Lower lobe of right lung (tissue), 2 donors: Measurements from ENCODE around the gene ENTR1. TPM values are rescaled to one million over a fixed set of nuclear protein-coding genes. Genes with fewer than 3 reads are reported as not detected.

Experiments
- ATAC-seq, 2 donors: fragments of 200-7000 bp; cut with Tn5 transposase; one replicate each; pipeline ENCODE4 v1.9.1; 2020 to 2022; ENCODE audit warnings: mild to moderate bottlenecking in 2 of 2, moderate library complexity in 2 of 2
- DNase-seq: peaks from one replicate; pipeline ENCODE4 v3.0.0-alpha.2; 2020
- H3K27ac ChIP-seq: fragments of 200-600 bp; one replicate; pipeline ENCODE4 v1.8.0; 2022
- H3K27me3 ChIP-seq: fragments of 200-600 bp; one replicate; pipeline ENCODE4 v1.8.0; 2022; ENCODE audit warnings: low read depth
- H3K36me3 ChIP-seq: fragments of 200-600 bp; one replicate; pipeline ENCODE4 v1.8.0; 2022; ENCODE audit warnings: mild to moderate bottlenecking
- H3K4me1 ChIP-seq: fragments of 200-600 bp; one replicate; pipeline ENCODE4 v1.8.0; 2022
- H3K4me3 ChIP-seq: fragments of 200-600 bp; one replicate; pipeline ENCODE4 v1.8.0; 2022; ENCODE audit warnings: mild to moderate bottlenecking
- H3K9me3 ChIP-seq: fragments of 200-600 bp; one replicate; pipeline ENCODE4 v1.8.0; 2022
- CTCF ChIP-seq: fragments of 200-600 bp; IDR thresholded peaks from one replicate; pipeline ENCODE4 v1.8.0; 2022; ENCODE audit warnings: antibody characterized with exemption, mild to moderate bottlenecking
- intact Hi-C: fragments of 100-400 bp; cut with DNase I; formaldehyde crosslinking; loops from one replicate; pipeline ENCODE4 v1.11.0; 2022
- total RNA-seq: library from RNA; stranded (reverse); fragmentation: NEBNext Ultra II Directional; extraction: Animal tissue kit (Norgen Biotek cat#: 25700); gene quantifications from one replicate; pipeline ENCODE4 v1.2.1, GENCODE V29; 2021
- donor health status: DM: no; HTN: yes; CAD: no; lungs with severe emphysema.

The ENTR1 gene
- total RNA-seq, 1 donor from 2014 or later, result 34.3 TPM

GRCh38 chr9:136405481-136405880 lies 4.9 kb downstream of the ENTR1 start:
- H3K4me1 ChIP-seq, result peaks cover 19% of the 10 kb centered on the region
- no peak for ATAC-seq
- intact Hi-C loops, result no loop called here
- H3K27ac ChIP-seq, result no peak overlapping the region
- TF ChIP-seq CTCF, result no peak
- H3K4me3 ChIP-seq, result no peak overlapping the region
- H3K9me3 ChIP-seq, result no peaks in the 10 kb centered on the region
- H3K36me3 ChIP-seq, result peaks cover 46% of the 10 kb centered on the region
- no peaks in the 10 kb centered on the region for H3K27me3 ChIP-seq
- no peak for DNase-seq

- no peaks in the 10 kb centered on the region for H3K27me3 ChIP-seq
- ATAC-seq (no peak), DNase-seq (no peak)
- no peaks in the 10 kb centered on the region for H3K9me3 ChIP-seq
- intact Hi-C loops, result no loop called here
- no peak for TF ChIP-seq CTCF
- peaks cover 20% of the 10 kb centered on the region for H3K4me1 ChIP-seq
- no peak overlapping the region for H3K4me3 ChIP-seq
- no peak overlapping the region for H3K27ac ChIP-seq
- peaks cover 46% of the 10 kb centered on the region for H3K36me3 ChIP-seq
These were observed 5.6 kb downstream of the ENTR1 start for GRCh38 chr9:136404801-136405136.

GRCh38 chr9:136403915-136404800 lies 6.3 kb downstream of the ENTR1 start:
- H3K27me3 ChIP-seq, result no peaks in the 10 kb centered on the region
- peaks cover 17% of the 10 kb centered on the region for H3K4me1 ChIP-seq
- no peak for TF ChIP-seq CTCF
- no peaks in the 10 kb centered on the region for H3K9me3 ChIP-seq
- H3K27ac ChIP-seq, result no peak overlapping the region
- intact Hi-C loops, result no loop called here
- H3K36me3 ChIP-seq, result peaks cover 46% of the 10 kb centered on the region
- no peak overlapping the region for H3K4me3 ChIP-seq
- ATAC-seq (no peak), DNase-seq (no peak)

- Histone ChIP-seq H3K4me1 (peaks cover 17% of the 10 kb centered on the region), H3K36me3 (peaks cover 51% of the 10 kb centered on the region), H3K27ac (no peak overlapping the region), H3K9me3 (no peaks in the 10 kb centered on the region), H3K27me3 (no peaks in the 10 kb centered on the region), H3K4me3 (no peak overlapping the region)
- ATAC-seq (no peak), DNase-seq (no peak)
- intact Hi-C loops, result no loop called here
- TF ChIP-seq CTCF, result no peak
These were observed 6.9 kb downstream of the ENTR1 start for GRCh38 chr9:136403538-136403914.

GRCh38 chr9:136402067-136402466 lies 8.3 kb downstream of the ENTR1 start:
- Histone ChIP-seq H3K4me3 (no peak overlapping the region), H3K9me3 (no peaks in the 10 kb centered on the region), H3K36me3 (peaks cover 49% of the 10 kb centered on the region), H3K4me1 (peaks cover 20% of the 10 kb centered on the region), H3K27ac (no peak overlapping the region), H3K27me3 (no peaks in the 10 kb centered on the region)
- DNase-seq (no peak), ATAC-seq (no peak)
- no peak for TF ChIP-seq CTCF
- intact Hi-C loops, result no loop called here
